Activated CD4-positive, alpha-beta T cell treated with anti-CD3 and anti-CD28 coated beads, Interleukin-2, amount 50 U/mL, for 1 hour (primary cell): Measurements from ENCODE around the gene LIN28B.
"Not testable (repeated sequence)": the region's sequence is repeated elsewhere in the genome, so short reads cannot be mapped to it uniquely, and the experiment has no call there.

Experiments used
- DNase-seq: peaks from one replicate; pipeline ENCODE4 v3.0.0-alpha.2; 2020

LIN28B gene

DNA sequence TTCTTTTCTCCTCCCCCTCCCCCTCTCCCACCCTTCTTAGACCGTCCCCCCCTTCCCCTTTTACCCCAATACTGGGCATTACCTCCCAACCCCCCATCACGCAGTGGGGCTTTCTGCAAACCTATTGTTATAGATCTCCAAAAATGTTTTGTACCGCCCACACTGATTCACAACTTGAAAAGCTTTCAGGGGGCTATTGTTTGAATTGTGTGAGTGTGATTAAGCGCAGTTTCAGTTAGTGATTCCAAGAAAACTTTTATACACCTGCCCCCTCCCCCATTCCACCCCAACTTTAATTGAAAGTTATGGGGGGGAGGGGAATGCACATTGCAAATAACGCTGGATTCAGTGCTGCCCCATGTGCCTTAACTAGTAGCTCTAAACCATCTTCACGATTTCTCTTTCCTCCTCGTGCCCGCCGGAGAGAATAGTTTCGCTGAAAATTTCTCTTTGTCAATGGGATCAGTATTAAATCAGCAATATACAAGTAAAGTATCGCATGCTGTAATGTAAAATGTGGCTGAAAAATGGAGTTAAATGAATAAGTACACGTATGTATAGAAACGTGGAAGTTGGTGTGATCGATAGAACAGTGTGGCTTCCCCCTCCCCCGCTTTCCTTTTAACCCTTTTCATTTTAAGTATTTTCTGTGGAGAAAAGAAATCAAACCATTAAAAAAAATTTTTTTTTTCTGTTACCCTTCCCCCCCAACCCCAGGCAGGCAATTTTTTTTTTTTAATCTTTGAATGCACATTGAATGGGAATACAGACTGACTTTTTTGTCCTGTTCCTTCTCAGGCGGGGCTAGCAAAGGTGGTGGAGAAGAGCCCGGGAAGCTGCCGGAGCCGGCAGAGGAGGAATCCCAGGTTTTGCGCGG lies 632 bp downstream of the LIN28B start:
- DNase-seq: no peak

DNA sequence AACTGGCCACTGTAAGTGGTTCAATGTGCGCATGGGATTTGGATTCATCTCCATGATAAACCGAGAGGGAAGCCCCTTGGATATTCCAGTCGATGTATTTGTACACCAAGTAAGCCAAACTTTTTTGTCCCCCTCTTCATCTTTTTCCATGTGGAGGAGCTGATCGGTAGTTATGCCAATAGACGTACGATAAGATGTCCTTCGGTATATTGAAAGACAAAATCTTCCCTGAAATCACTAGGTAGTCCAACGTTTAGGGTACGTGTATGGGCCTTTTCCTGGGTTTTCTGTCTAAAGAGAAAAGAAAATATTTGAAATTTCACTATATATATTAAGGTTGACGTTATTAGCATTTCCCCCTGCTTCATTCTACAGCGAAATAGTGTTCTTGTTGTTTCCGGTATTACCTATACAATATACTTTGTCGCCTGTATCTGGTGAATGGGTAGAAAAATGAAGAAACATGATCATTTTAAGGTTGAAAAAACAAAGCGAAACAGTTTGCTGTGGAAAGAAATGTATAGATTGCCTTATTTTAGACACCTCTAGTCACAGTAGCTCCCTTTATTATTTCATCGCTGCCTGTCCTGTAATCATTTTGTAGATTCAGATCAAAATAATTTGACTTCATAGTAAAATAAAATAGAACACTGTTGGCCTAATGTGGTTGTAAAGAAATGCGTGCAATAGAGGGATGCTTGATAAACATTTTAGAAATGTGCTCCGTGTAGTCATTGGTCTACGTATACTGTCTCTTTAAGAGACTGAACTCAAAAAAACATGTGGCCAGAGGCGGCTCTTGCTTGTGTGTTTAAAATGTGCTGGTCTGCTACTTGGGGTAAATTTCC lies 1.5 kb downstream of the LIN28B start:
- DNase-seq: no peak

DNA sequence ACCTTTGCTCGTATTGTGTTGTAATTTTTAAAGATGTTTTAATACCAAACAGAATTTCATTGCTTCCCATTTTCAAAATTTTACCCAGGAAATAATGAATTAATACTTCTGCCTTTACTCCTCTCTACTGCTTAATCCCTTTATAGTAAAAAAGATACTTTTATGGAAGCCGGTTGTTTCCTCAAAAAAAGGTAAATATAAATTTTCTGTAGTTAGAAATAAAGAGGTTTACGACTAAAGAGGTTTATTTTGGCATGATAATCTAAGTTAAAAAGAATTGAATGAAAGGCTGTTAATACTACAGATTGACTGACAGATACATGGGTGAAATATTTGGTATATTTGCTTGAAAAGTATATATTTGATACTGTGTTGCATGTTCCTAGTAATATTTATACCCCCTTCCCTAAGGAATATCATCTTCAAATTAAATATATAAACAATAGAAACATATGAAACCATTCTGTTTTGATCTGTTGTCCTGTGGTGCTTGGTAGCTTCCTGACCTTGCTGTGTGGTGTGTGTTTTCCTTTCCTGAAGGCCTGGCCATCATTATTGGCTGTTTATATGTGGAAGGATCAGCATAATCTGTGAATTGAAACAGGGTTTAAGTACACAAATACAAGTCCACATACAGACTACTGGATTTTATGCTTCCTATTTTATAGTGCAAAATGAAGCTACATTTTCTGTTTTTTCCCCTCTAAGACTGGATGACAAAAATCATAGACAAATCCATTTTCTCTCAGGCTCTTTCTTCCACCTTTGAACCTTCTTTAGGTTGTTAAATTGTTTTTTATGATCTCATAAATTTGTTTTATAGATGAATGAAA lies 2.3 kb downstream of the LIN28B start:
- DNase-seq: no peak

- no peak for DNase-seq
Measured at GRCh38 chr6:104969108-104969507, 12.2 kb downstream of the LIN28B start.

- DNase-seq: no peak
Measured at GRCh38 chr6:104969785-104970581, 13.1 kb downstream of the LIN28B start.

DNA sequence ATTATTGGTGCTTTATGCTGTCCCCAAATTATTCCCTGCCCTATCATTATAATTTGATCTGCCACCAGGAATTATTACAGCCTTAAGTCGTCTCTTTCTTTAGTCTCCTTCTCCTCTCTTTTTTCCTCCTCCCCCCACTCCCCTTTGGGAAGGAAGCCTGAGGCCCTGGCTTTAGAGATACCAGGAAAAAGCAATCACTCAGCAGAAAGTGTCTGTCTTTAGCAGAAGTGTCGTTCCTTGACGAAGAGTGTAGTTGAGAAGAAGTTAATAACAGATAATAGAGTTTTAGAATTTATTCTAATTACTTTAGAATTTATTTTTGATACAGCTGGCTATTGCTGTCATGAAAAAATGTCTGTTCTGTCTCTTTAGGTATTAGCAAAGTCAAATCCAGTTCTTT lies 16.5 kb downstream of the LIN28B start:
- DNase-seq: no peak

- DNase-seq: no peak
Measured at GRCh38 chr6:104983296-104983695, 26.4 kb downstream of the LIN28B start.

GRCh38 chr6:104983776-104984175 lies 26.9 kb downstream of the LIN28B start:
- DNase-seq: no peak

GRCh38 chr6:104984831-104985230 lies 27.9 kb downstream of the LIN28B start:
- no peak for DNase-seq

- DNase-seq: not testable (repeated sequence)
Measured at GRCh38 chr6:104985875-104986274, 29.0 kb downstream of the LIN28B start.

DNA sequence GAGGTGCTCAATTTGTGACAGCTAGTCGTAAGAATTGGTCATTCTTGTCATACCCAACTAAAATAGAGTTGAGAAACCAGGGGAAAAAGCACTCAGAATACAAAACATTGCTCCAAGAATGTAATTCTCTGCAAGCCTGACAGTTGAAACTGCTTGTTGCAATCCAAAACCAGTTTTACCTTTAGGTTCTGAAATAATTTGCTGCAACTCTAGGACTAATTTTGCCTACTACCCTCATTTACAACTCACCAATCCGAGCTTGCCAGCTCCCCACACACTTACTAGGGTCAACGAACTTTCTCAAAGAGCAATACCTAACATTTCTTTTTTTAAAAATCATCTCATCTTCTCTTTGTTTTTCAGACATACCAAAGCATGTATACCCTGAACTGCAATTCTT lies 29.7 kb downstream of the LIN28B start:
- no peak for DNase-seq

- no peak for DNase-seq
Measured at GRCh38 chr6:104987218-104987617, 30.3 kb downstream of the LIN28B start.

GRCh38 chr6:104990085-104990484 lies 33.2 kb downstream of the LIN28B start:
- no peak for DNase-seq

GRCh38 chr6:104991062-104991461 lies 34.2 kb downstream of the LIN28B start:
- not testable (repeated sequence) for DNase-seq

GRCh38 chr6:104993576-104993975 lies 36.7 kb downstream of the LIN28B start:
- DNase-seq: not testable (repeated sequence)

GRCh38 chr6:104995989-104996617 lies 39.2 kb downstream of the LIN28B start:
- DNase-seq: no peak

DNA sequence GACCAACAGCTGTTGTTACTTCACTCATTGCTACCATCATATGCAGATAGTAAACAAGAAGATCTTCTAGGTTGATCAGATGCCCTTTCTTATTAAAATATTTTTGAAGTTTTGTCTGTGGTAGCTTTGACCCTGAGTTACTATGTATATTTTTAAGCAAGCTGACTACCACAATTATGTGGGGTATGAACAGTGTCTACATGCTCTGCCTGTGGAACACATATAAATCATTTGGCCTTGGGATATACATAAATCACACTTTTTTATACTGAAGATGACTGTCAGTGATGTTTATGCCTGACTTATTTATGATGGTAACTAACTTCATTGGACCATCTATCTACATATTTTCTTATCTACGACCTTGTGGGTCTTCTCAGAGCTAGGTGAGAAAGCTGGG lies 44.2 kb downstream of the LIN28B start:
- no peak for DNase-seq

DNA sequence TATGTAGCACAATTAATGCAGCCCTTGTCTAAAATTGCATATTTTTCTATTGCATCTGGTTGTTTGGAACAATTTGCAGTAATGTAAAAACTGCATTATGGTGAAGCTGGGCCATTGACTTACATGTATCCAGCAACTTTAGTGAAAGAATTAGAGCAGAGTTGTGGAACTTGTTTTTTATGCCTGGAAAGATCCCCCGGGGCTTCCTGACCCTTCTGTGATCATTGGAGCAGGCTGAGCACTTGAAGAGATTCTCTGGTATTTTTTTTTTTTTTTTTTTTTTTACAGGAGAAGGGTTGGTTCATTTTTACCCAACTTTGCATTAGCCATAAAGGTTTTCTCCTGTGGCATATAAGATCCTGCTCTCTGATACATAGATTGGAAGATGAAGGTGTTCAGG lies 45.0 kb downstream of the LIN28B start:
- DNase-seq: no peak

- no peak for DNase-seq
Measured at GRCh38 chr6:105005451-105005850, 48.5 kb downstream of the LIN28B start.

DNA sequence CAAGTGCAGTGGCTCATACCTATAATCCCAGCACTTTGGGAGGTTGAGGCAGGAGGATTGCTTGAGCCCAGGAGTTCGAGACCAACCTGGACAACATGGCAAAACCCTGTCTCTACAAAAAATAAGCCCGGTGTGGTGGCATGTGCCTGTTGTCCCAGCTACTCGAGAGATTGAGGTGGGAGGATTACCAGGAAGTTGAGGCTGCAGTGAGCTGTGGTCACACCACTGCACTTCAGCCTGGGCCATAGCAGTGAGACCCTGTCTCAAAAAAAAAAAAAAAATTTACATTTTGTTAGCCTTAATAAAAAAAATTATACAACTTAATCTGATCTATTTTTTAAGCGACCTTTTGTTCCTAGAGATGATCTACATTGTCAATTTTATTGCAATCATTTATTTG lies 56.6 kb downstream of the LIN28B start:
- DNase-seq: not testable (repeated sequence)

GRCh38 chr6:105014448-105014847 lies 57.5 kb downstream of the LIN28B start:
- DNase-seq: no peak

GRCh38 chr6:105014954-105015353 lies 58.0 kb downstream of the LIN28B start:
- DNase-seq: no peak
